DMS 273 treated with DMSO at 0.1 percent for 48 hours (cell line): ENCODE data around the gene TMED5.
A peak's percentile ranks its signal among the peaks of the same experiment; 100 is the strongest.
"Not testable (repeated sequence)": the region's sequence is repeated elsewhere in the genome, so short reads cannot be mapped to it uniquely, and the experiment has no call there.

Experiments
- DNase-seq: peaks from one replicate; lab custom pipeline; 2025; lab: John Stamatoyannopoulos, UW

TMED5 gene

GRCh38 chr1:93179886-93180722, at the start of gene TMED5:
Gene TMED5, minus strand, starts transcription at chr1:93180413. Its CDS starts 171 bp downstream, at chr1:93180242.
- peak; percentile 95 for DNase-seq

DNA sequence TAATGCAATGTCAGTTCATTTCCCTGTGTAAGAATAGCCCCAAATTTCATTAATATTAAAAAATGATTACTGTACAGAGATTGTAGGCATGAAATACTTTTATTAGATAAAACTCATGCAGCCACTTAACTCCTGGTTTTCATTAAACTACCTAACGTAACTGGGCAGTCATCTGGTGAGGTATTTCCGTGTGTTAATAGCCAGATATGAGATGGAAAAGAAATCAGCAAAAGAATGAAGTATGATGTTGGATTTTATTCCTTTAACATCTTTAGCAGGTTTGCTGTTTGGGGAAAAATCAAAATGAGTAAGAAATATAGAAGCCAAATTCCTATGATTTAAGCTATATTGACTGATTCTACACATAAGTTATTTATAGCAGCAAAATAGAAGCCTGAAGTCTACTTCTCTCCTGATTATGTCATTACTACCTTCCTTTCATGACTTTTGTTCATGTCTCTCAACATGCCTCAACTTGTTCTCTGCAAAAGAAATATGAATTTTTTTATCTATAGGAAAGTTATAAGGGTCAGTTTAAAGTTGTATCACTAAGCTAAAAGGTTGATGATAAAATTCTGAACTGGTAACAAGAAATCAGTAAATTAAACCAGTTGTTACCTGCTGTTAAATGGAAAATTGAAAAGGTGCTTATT, 42.9 kb upstream of the TMED5 start:
- no peak for DNase-seq

DNA sequence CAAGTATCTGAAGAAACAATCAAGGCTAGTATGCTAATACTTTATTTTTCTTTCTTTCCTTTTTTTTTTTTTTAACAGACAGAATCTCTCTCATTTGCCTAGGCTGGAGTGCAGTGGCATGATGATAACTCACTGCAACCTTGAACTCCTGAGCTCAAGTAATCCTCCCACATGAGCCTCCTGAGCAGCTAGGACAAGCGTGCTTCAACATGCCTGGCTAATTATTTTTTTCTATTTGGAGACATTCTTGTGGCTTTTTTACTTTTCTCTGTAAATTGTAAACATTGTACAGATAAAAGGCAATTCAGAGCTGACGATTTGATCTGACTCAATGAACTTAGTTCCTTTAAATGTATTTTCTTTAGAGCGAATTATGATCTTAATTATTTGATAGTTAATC, 41.7 kb upstream of the TMED5 start:
- no peak for DNase-seq

- DNase-seq, result not testable (repeated sequence)
These were observed 40.5 kb upstream of the TMED5 start for GRCh38 chr1:93220716-93221115.

DNA sequence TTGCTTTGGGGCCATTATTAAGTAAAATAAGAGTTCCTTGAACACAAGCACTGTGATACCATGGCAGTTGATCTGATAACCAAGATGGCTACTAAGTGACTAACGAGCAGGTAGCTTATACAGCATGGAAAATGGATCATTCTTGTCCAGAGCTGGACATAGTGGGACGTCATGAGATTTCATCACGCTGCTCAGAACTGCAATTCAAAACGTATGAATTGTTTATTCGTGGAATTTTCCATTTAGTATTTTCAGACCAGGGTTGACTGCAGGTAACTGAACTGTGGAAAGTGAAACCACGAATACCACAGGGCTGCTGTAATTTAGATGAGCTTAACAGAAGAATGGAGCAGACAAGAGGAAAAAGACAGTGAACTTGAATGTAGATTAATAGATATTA, 39.2 kb upstream of the TMED5 start:
- DNase-seq, result no peak

- no peak for DNase-seq
These were observed 35.1 kb upstream of the TMED5 start for GRCh38 chr1:93215322-93215721.

GRCh38 chr1:93207211-93207610, 27.0 kb upstream of the TMED5 start:
- no peak for DNase-seq

GRCh38 chr1:93206567-93206954, 26.3 kb upstream of the TMED5 start:
- DNase-seq, result no peak

DNA sequence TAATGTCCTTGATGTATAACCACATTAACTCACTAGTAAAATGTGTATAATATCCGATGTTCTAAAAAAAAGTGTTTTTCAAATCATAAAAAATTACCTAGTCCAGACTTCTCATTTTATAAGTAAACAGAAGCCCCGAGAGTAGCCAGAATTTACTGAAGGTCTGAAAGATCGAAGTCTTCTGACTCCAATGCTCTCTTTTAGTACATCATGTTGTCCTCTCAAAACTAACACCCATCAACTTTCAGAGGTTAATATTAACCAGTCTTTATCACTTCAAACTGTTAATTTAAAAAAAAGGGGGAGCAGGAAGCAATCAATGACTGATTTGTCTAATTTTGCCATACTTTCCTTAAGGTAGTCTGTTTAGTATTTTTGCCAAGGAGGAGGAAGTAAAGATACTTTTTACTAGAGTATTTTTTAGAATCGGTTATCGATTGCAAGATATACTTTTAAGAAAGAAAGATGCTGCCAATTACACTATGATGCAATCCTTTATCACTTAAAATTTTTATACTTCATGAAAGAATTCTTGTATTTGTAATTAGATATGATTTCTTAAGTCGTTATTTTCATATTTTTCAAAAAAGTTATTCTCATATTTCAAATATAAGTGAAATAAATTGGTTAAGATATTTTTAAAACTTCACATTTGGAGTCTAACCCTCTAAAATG, 25.8 kb upstream of the TMED5 start:
- no peak for DNase-seq

- DNase-seq, result no peak
These were observed 20.5 kb upstream of the TMED5 start for GRCh38 chr1:93200714-93201113.

DNA sequence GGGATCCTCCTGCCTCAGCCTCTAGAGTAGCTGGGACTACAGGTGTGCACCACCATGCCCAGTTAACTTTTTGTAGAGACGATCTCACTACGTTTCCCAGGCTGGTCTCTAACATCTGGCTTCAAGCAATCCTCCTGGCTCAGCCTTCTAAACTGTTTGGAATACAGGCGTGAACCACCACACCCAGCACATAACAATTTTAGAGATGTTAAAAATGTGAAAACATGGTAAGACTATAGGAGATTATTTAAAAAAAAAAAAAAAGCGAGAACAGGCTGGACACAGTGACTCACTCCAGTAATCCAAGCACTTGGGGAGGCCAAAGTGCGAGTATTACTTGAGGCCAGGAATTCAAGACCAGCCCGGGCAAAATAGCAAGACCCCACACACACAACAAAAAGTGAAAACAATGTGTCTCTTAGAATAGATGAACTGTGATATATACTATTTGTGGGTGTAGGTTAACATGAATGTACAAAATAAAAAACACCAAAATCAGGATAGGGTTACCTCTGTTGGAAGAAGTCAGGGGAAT, 19.9 kb upstream of the TMED5 start:
- DNase-seq, result no peak

- DNase-seq, result no peak
These were observed 18.9 kb upstream of the TMED5 start for GRCh38 chr1:93199150-93199549.

- DNase-seq, result no peak
These were observed 16.4 kb upstream of the TMED5 start for GRCh38 chr1:93196591-93196990.

DNA sequence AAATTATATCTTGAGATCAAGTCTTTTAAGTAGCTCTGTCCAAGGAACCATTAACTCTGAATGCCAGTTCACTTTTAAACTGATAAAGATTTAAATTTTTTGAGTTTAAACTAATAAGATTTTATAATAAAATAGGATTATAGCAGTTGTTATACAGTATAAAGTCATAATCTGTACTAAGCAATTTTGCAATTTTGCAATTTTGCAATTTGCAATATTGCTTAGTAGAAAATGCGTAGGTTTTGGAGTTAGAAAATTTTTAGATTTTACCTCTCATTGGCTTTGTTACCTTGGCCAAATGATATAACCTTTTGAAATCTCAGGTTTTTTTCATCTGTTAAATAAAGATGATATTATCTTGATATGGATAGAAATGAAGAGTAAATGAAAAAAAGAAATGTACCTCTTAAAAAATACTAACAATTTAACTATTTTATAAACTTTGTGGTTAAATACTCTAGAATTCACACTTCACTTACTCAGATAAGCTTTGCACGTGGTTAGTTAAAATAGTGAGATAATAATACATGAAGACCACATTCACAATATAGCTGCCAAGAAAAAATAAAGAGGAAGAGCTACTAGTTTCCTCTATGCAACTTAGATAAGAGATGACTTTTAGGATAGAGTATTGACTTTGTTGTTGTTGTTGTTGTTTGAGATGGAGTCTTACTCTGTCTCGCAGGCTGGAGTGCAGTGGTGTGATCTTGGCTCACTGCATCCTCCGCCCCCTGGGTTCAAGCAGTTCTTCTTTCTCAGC, 14.2 kb upstream of the TMED5 start:
- DNase-seq, result no peak

- no peak for DNase-seq
These were observed 10.2 kb upstream of the TMED5 start for GRCh38 chr1:93190432-93190831.

- no peak for DNase-seq
These were observed 6.5 kb upstream of the TMED5 start for GRCh38 chr1:93186667-93187066.

DNA sequence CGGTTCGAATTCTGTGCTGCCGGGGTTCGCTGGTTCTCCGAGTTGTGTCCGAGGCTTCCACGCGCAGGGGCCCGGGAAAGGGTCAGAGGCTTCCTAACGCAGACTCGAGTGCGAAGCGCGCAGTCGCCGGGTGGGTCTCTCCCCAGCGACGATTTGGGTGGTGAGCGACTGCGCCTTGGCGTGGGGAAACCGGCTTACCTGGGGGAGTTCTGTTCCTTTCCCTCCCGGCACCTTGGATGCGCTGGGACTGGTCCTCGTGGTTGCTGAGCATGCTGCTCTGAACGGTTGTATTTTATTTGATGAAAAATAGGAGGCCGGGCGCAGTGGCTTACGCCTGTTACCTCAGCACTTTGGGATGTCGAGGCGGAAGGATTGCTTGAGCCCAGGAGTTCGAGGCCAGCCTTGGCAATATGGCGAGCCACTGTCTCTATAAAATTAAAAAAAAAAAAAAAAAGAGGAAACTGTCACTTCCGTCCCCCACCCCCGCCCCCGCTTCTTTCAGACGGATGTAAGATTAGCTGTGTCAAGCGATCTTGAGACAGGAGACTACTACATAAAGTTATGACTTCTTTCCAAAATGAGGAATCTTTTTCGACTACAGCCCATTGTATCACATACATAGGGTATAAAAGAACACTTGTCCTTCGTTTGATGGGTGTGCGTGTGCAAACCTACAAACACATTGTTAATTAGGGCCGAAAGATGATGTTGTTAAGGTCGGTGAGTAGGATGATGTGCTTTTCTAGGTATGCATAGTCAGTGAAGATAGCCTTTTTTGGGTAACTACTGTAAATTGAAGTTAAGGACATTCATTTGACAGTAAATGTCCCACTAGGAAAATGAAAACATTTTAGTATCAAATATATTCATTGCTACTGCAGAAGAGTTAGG, 755 bp upstream of the TMED5 start, which contains the start of gene CCDC18:
CCDC18 (plus strand) TSS at position 2 of the 891 bp plus-strand sequence. CDS start 2,638 bp downstream, outside the sequence.
- DNase-seq, result no peak

DNA sequence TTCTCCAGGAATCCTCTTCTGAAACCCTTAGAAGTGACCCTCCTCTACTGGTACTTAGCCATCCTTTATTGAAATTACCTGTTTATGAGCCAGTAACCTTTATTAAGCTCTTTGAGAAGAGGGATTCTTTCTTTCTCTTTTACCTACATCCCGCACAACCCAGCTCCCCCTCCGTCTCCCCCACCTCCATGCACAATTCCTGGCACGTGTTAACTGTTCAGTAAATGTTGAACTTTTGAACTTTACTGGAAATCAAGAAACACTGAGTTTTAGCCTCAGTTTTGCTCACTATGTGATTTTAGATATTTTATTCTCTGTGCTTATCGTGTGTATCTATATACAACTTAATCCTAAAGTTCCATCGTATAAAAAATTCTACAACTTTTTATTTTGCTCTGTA, 1.8 kb downstream of the TMED5 start:
- DNase-seq, result no peak

DNA sequence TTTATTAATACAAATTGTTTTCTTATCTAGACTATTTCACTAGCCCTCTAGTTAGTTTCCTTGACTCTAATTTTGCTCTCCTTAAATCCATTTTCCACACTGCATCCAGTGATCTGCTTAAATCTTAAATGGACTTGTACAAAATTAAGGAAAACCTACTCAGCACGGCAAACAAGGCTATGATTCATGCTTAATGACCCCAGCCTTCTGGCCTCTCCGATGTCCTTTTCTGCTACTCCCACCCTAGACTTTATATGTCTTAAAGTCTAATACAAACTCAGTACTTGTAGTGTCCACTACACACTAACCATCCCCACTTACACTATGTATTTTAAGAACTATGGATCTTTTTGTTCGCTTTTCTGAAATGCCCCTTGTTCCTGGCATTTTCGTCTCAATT, 2.2 kb downstream of the TMED5 start:
- peak; percentile 14 for DNase-seq

GRCh38 chr1:93174638-93175037, 5.6 kb downstream of the TMED5 start:
- DNase-seq, result not testable (repeated sequence)

DNA sequence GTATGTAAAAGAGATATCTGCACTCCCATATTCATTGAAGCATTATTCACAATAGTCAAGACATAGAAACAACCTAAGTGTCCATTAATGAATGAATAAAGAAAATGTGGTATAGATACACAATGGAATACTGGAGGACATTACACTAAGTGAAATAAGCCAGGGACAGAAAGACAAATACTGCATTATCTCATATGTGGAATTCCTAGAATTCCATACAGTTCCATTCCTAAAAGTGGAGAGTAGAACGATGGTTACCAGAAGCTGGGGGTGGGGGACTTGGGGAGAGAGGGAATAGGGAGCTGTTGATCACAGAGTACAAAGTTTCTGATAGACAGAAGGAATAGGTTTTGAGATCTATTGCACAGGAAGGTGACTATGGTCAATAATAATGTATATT, 7.4 kb downstream of the TMED5 start:
- DNase-seq, result no peak
